H1 (cell line): ENCODE measurements around the gene ZNF791. TPM values are rescaled to one million over a fixed set of nuclear protein-coding genes. Genes with fewer than 3 reads are reported as not detected.

Experiments
- BCL11A ChIP-seq, 2 experiments: IDR thresholded peaks; one replicate each; pipeline ENCODE4 v1.6.1; 2011; ENCODE audit warnings: low read depth in 2 of 2, low read length in 2 of 2, mild to moderate bottlenecking in 2 of 2
- CTBP2 ChIP-seq: IDR thresholded peaks from 2 replicates; pipeline ENCODE4 v1.7.0; 2011; ENCODE audit warnings: borderline replicate concordance, mild to moderate bottlenecking, moderate library complexity, mixed read lengths, low read length; ENCODE audit not compliant: insufficient read depth, insufficient read length
- KDM5A ChIP-seq: fragments of 200-600 bp; IDR thresholded peaks from 2 replicates; pipeline ENCODE4 v1.7.1; 2012; ENCODE audit warnings: mild to moderate bottlenecking, low read length, inconsistent platforms, mixed read lengths
- RNF2 ChIP-seq: fragments of 200-900, 300-1000 bp; sonication (generic); IDR thresholded peaks from 2 replicates; pipeline ENCODE4 v1.7.1; 2016; ENCODE audit warnings: borderline replicate concordance, low read depth, mild to moderate bottlenecking, antibody characterized with exemption, low read length; ENCODE audit not compliant: poor library complexity, severe bottlenecking; ENCODE audit errors: missing control alignments
- YY1 ChIP-seq: IDR thresholded peaks from 2 replicates; pipeline ENCODE4 v1.6.1; 2011; ENCODE audit warnings: low read depth, mild to moderate bottlenecking, low read length
- polyA plus RNA-seq, 7 experiments: library from polyadenylated mRNA; depleted of rRNA in 3 of 7; stranded (reverse) in 5 of 7; unstranded in 2 of 7; fragments of >200 nt in 5 of 7; fragments of 200-250 nt in 2 of 7; gene quantifications; 1 replicate in 5 of 7; 2 replicates in 1 of 7; 4 replicates in 1 of 7; pipeline versions ENCODE4 v1.2.1 to v1.2.3, GENCODE V29; 2011 to 2013; ENCODE audit warnings: missing spikeins in 2 of 7, mixed read lengths in 2 of 7
- total RNA-seq: library from RNA; stranded (reverse); fragmentation: NEBNext Ultra II Directional; extraction: Animal tissue kit (Norgen Biotek cat#: 25700); gene quantifications from 2 replicates; pipeline ENCODE4 v1.2.1, GENCODE V29; 2021

Gene ZNF791
- total and polyA plus RNA-seq, 2 of the 8 experiments (the other 6 are each of a cell fraction or from before 2014, with no cell fraction given): 4.1 to 18.6 TPM

DNA sequence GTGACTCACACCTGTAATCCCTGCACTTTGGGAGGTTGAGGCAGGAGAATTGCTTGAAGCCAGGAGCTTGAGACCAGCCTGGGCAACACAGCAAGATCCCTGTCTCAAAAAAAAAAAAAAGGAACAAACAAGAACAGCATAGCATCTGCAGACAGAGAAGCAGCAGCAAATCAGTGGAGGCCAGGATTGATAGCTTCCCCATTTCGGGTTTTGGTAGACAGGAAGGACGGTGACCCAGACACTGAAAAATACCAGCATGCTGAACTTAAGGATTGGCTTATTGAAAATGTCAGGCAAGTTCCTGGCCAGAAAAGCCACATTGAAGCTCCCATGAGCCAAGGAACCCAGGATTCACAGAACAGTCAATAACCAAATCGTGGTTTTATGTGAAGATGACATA is 3.1 kb upstream of the ZNF791 start (continued):
- TF ChIP-seq KDM5A: no peak
- TF ChIP-seq RNF2: no peak
- no peak for TF ChIP-seq BCL11A (IDR thresholded peaks at IDR 0.05; ENCODE audit: low read depth in 2 of 2, low read length in 2 of 2)
- TF ChIP-seq YY1: no peak
- TF ChIP-seq CTBP2: no peak
